HepG2 (cell line): Measurements from ENCODE around the gene NCBP2. TPM values are rescaled to one million over a fixed set of nuclear protein-coding genes. Genes with fewer than 3 reads are reported as not detected.

Experiments
- CBFB ChIP-seq: sonication (generic); formaldehyde crosslinking; IDR thresholded peaks from 2 replicates; pipeline ENCODE4 v1.4.0; 2020; ENCODE audit warnings: missing genetic modification reagents
- CENPX ChIP-seq: sonication (generic); formaldehyde crosslinking; IDR thresholded peaks from 2 replicates; pipeline ENCODE4 v1.9.0; 2021; ENCODE audit warnings: mild to moderate bottlenecking, missing genetic modification reagents, moderate library complexity
- GATAD2A ChIP-seq: IDR thresholded peaks from 2 replicates; pipeline ENCODE4 v1.6.1; 2016
- GZF1 ChIP-seq: sonication (generic); formaldehyde crosslinking; IDR thresholded peaks from 2 replicates; pipeline ENCODE4 v1.5.1; 2020; ENCODE audit warnings: mild to moderate bottlenecking, missing genetic modification reagents
- HDAC2 ChIP-seq: sonication (generic); formaldehyde crosslinking; IDR thresholded peaks from 2 replicates; pipeline ENCODE4 v1.4.0; 2020; ENCODE audit warnings: missing genetic modification reagents
- HIC2 ChIP-seq: sonication (generic); formaldehyde crosslinking; IDR thresholded peaks from 2 replicates; pipeline ENCODE4 v1.9.0; 2022; ENCODE audit warnings: low read depth, missing genetic modification reagents
- MNT ChIP-seq: fragments of 450-650 bp; IDR thresholded peaks from 2 replicates; pipeline ENCODE4 v1.6.1; 2016
- POGZ ChIP-seq: sonication (generic); formaldehyde crosslinking; IDR thresholded peaks from 2 replicates; pipeline ENCODE4 v1.4.0; 2020; ENCODE audit warnings: mild to moderate bottlenecking, missing genetic modification reagents
- SRF ChIP-seq: IDR thresholded peaks from 2 replicates; pipeline ENCODE4 v1.6.1; 2011; ENCODE audit warnings: mild to moderate bottlenecking, low read depth, low read length, moderate library complexity
- STAG1 ChIP-seq: sonication (generic); formaldehyde crosslinking; IDR thresholded peaks from 2 replicates; pipeline ENCODE4 v1.4.0; 2020; ENCODE audit warnings: missing genetic modification reagents
- TBX3 ChIP-seq: fragments of 450-650 bp; IDR thresholded peaks from 2 replicates; pipeline ENCODE4 v1.6.1; 2017; ENCODE audit warnings: antibody characterized with exemption, mild to moderate bottlenecking, inconsistent platforms, borderline replicate concordance
- THAP7 ChIP-seq: sonication (generic); formaldehyde crosslinking; IDR thresholded peaks from 2 replicates; pipeline ENCODE4 v1.8.1; 2023; ENCODE audit warnings: mild to moderate bottlenecking, missing genetic modification reagents
- ZFAT ChIP-seq: sonication (generic); formaldehyde crosslinking; conservative IDR thresholded peaks from 2 replicates; pipeline ENCODE4 v1.8.1; 2023; ENCODE audit warnings: missing genetic modification reagents, inconsistent platforms
- ZNF512B ChIP-seq: sonication (generic); formaldehyde crosslinking; IDR thresholded peaks from 2 replicates; pipeline ENCODE4 v1.5.1; 2020; ENCODE audit warnings: missing genetic modification reagents, mild to moderate bottlenecking, borderline replicate concordance
- ZNF777 ChIP-seq: sonication (generic); formaldehyde crosslinking; IDR thresholded peaks from 2 replicates; pipeline ENCODE4 v1.4.0; 2020; ENCODE audit warnings: missing genetic modification reagents
- polyA plus RNA-seq, 8 experiments: library from polyadenylated mRNA; depleted of rRNA in 3 of 8; stranded (reverse) in 7 of 8; unstranded in 1 of 8; fragments of >200 nt; fragmentation: Illumina TruSeq in 4 of 8; extraction: Trizol in 4 of 8; gene quantifications; 2 replicates each; pipeline versions ENCODE4 v1.2.1 to v1.2.3, GENCODE V29; 2011 to 2016; ENCODE audit warnings: low read depth in 4 of 8, missing spikeins in 1 of 8, mixed read lengths in 1 of 8; ENCODE audit not compliant: insufficient read depth in 1 of 8
- total RNA-seq, 5 experiments: library from RNA; depleted of rRNA; stranded (reverse); fragments of >200 nt; fragmentation: Illumina TruSeq; extraction: Trizol; gene quantifications; 2 replicates each; pipeline ENCODE4 v1.2.3, GENCODE V29; 2016; ENCODE audit warnings: low read depth in 1 of 5

The NCBP2 gene
- total and polyA plus RNA-seq, 2 of the 13 experiments (the other 11 are each of a cell fraction or from before 2014, with no cell fraction given): 58.7 to 95.5 TPM

- TF ChIP-seq MNT (no peak), ZNF777 (no peak), ZNF512B (CRISPR knock-in tag) (peak; percentile 74; the same call in 1 of the 2 replicates), GZF1 (CRISPR knock-in tag) (0 out of 2 replicates have a peak, but pooled peaks have one; percentile 46), GATAD2A (CRISPR knock-in tag) (peak; percentile 44), STAG1 (CRISPR knock-in tag) (peak; percentile 86), ZFAT (CRISPR knock-in tag) (no peak), SRF (no peak), POGZ (CRISPR knock-in tag) (0 out of 2 replicates have a peak, but pooled peaks have one; percentile 35), HDAC2 (CRISPR knock-in tag) (0 out of 2 replicates have a peak, but pooled peaks have one; percentile 35), THAP7 (CRISPR knock-in tag) (peak; percentile 39; the same call in 1 of the 2 replicates), TBX3 (no peak), CBFB (CRISPR knock-in tag) (no peak), HIC2 (CRISPR knock-in tag) (peak; percentile 41; the same call in 1 of the 2 replicates), CENPX (CRISPR knock-in tag) (no peak)
Measured at GRCh38 chr3:196948442-196949284, 6.3 kb upstream of the NCBP2 start (continued).
